Measurements from ENCODE around the gene LYSMD2.

The LYSMD2 gene

GRCh38 chr15:51677452-51677851 lies 60.0 kb downstream of the LYSMD2 start:
- no peak for TF ChIP-seq EZH2 (IDR thresholded peaks at IDR 0.05; ENCODE audit: borderline replicate concordance, low read length)
- TF ChIP-seq CTCF (IDR thresholded peaks at IDR 0.05; ENCODE audit: low read length): no peak
- H4K20me1 ChIP-seq (ENCODE audit: insufficient read depth, low read length): no peaks in the 10 kb centered on the region
- H3K4me1 ChIP-seq (ENCODE audit: insufficient read depth, low read length, severe bottlenecking): no peaks in the 10 kb centered on the region
- H3K9ac ChIP-seq (ENCODE audit: low read length): no peak overlapping the region
- H3K36me3 ChIP-seq (ENCODE audit: insufficient read depth, low read length): no peaks in the 10 kb centered on the region
- no peak overlapping the region for H3K4me3 ChIP-seq (ENCODE audit: low read depth, low read length, poor library complexity, severe bottlenecking)
- no peak overlapping the region for H3K27ac ChIP-seq (ENCODE audit: low read depth, low read length, poor library complexity, severe bottlenecking)
- H3K4me2 ChIP-seq (ENCODE audit: low read length): no peak overlapping the region
- no peaks in the 10 kb centered on the region for H3K79me2 ChIP-seq (ENCODE audit: insufficient read depth, low read length)
- H2AFZ ChIP-seq (ENCODE audit: low read length): no peak overlapping the region
- H3K9me3 ChIP-seq (ENCODE audit: low read length): no peaks in the 10 kb centered on the region
- no peaks in the 10 kb centered on the region for H3F3A ChIP-seq (ENCODE audit: insufficient read depth, low read length)
- no peaks in the 10 kb centered on the region for H3K9me2 ChIP-seq (ENCODE audit: low read depth, low read length)
- H3K27me3 ChIP-seq (ENCODE audit: insufficient read depth, low read length): no peaks in the 10 kb centered on the region

- H4K20me1 ChIP-seq (ENCODE audit: insufficient read depth, low read length): no peaks in the 10 kb centered on the region
- TF ChIP-seq EZH2 (IDR thresholded peaks at IDR 0.05; ENCODE audit: borderline replicate concordance, low read length) (no peak), CTCF (IDR thresholded peaks at IDR 0.05; ENCODE audit: low read length) (no peak)
- no peak overlapping the region for H2AFZ ChIP-seq (ENCODE audit: low read length)
- no peak overlapping the region for H3K27ac ChIP-seq (ENCODE audit: low read depth, low read length, poor library complexity, severe bottlenecking)
- no peaks in the 10 kb centered on the region for H3K4me1 ChIP-seq (ENCODE audit: insufficient read depth, low read length, severe bottlenecking)
- H3K9me3 ChIP-seq (ENCODE audit: low read length): no peaks in the 10 kb centered on the region
- H3K27me3 ChIP-seq (ENCODE audit: insufficient read depth, low read length): no peaks in the 10 kb centered on the region
- H3K4me2 ChIP-seq (ENCODE audit: low read length): no peak overlapping the region
- no peaks in the 10 kb centered on the region for H3F3A ChIP-seq (ENCODE audit: insufficient read depth, low read length)
- no peaks in the 10 kb centered on the region for H3K9me2 ChIP-seq (ENCODE audit: low read depth, low read length)
- H3K36me3 ChIP-seq (ENCODE audit: insufficient read depth, low read length): no peaks in the 10 kb centered on the region
- no peak overlapping the region for H3K9ac ChIP-seq (ENCODE audit: low read length)
- no peaks in the 10 kb centered on the region for H3K79me2 ChIP-seq (ENCODE audit: insufficient read depth, low read length)
- H3K4me3 ChIP-seq (ENCODE audit: low read depth, low read length, poor library complexity, severe bottlenecking): no peak overlapping the region
Observed at GRCh38 chr15:51677021-51677420, 60.4 kb downstream of the LYSMD2 start.

GRCh38 chr15:51675234-51675633 lies 62.2 kb downstream of the LYSMD2 start:
- no peaks in the 10 kb centered on the region for H3K9me2 ChIP-seq (ENCODE audit: low read depth, low read length)
- no peaks in the 10 kb centered on the region for H3K79me2 ChIP-seq (ENCODE audit: insufficient read depth, low read length)
- no peak overlapping the region for H3K4me3 ChIP-seq (ENCODE audit: low read depth, low read length, poor library complexity, severe bottlenecking)
- no peak overlapping the region for H3K9ac ChIP-seq (ENCODE audit: low read length)
- no peaks in the 10 kb centered on the region for H3K9me3 ChIP-seq (ENCODE audit: low read length)
- no peak for TF ChIP-seq EZH2 (IDR thresholded peaks at IDR 0.05; ENCODE audit: borderline replicate concordance, low read length)
- no peak for TF ChIP-seq CTCF (IDR thresholded peaks at IDR 0.05; ENCODE audit: low read length)
- H4K20me1 ChIP-seq (ENCODE audit: insufficient read depth, low read length): no peaks in the 10 kb centered on the region
- no peaks in the 10 kb centered on the region for H3K4me1 ChIP-seq (ENCODE audit: insufficient read depth, low read length, severe bottlenecking)
- no peaks in the 10 kb centered on the region for H3F3A ChIP-seq (ENCODE audit: insufficient read depth, low read length)
- no peak overlapping the region for H3K4me2 ChIP-seq (ENCODE audit: low read length)
- no peaks in the 10 kb centered on the region for H3K36me3 ChIP-seq (ENCODE audit: insufficient read depth, low read length)
- H3K27ac ChIP-seq (ENCODE audit: low read depth, low read length, poor library complexity, severe bottlenecking): no peak overlapping the region
- H3K27me3 ChIP-seq (ENCODE audit: insufficient read depth, low read length): no peaks in the 10 kb centered on the region
- H2AFZ ChIP-seq (ENCODE audit: low read length): no peak overlapping the region
